Ovary (tissue), 3 donors: ENCODE measurements around the gene FDX1.

ENCODE experiments used
- CTCF ChIP-seq, 3 donors: fragments of 450-650 bp in 2 of 3; fragments of 200-600 bp in 1 of 3; IDR thresholded peaks; one replicate each; pipeline versions ENCODE4 v1.5.1 to v1.8.0; 2016 to 2022; ENCODE audit warnings: antibody characterized with exemption in 3 of 3, mild to moderate bottlenecking in 1 of 3
- EP300 ChIP-seq: sonication (generic); formaldehyde crosslinking; IDR thresholded peaks from one replicate; pipeline ENCODE4 v1.6.1; 2017; ENCODE audit warnings: antibody characterized with exemption
- POLR2A ChIP-seq: fragments of 450-650 bp; IDR thresholded peaks from one replicate; pipeline ENCODE4 v1.6.1; 2017; ENCODE audit warnings: antibody characterized with exemption, mild to moderate bottlenecking, moderate library complexity
- donor health status: DM: no; HTN: no; CAD: no.

- TF ChIP-seq CTCF (IDR thresholded peaks at IDR 0.05) (no peak), POLR2A (no peak), EP300 (no peak)
Observed at GRCh38 chr11:110422306-110422905, 7.3 kb upstream of the FDX1 start.
